Activated naive CD8-positive, alpha-beta T cell treated with anti-CD3 and anti-CD28 coated beads, Interleukin-2, amount 10 ng/mL, durations not matched to agents 7 days and 5 days (primary cell): ENCODE measurements around the gene NFE2L1. TPM values are rescaled to one million over a fixed set of nuclear protein-coding genes. Genes with fewer than 3 reads are reported as not detected.
A peak's percentile ranks its signal among the peaks of the same experiment; 100 is the strongest.
"Not testable (repeated sequence)": the region's sequence is repeated elsewhere in the genome, so short reads cannot be mapped to it uniquely, and the experiment has no call there.

ENCODE experiments used
- ATAC-seq: fragments of 150-1000 bp; cut with Tn5 transposase; one replicate; pipeline ENCODE4 v1.10.0; 2021; ENCODE audit warnings: low read depth, moderate library complexity
- POLR2A ChIA-PET: fragments of 350-600 bp; sonication (Branson Sonifier 250); formaldehyde crosslinking; loops from one replicate; lab custom pipeline; 2021; ENCODE audit warnings: antibody characterized with exemption; lab: Charles Lee
- DNase-seq: peaks from one replicate; pipeline ENCODE4 v3.0.0; 2021
- H3K27ac Mint-ChIP-seq: one replicate; pipeline ENCODE4 v1.8.0; 2022; ENCODE audit warnings: mild to moderate bottlenecking, mixed read lengths
- H3K27me3 Mint-ChIP-seq: one replicate; pipeline ENCODE4 v1.8.0; 2022; ENCODE audit warnings: mild to moderate bottlenecking, moderate library complexity, mixed read lengths
- H3K36me3 Mint-ChIP-seq: one replicate; pipeline ENCODE4 v1.8.0; 2021; ENCODE audit warnings: mild to moderate bottlenecking, mixed read lengths
- H3K4me1 Mint-ChIP-seq: one replicate; pipeline ENCODE4 v1.8.0; 2021; ENCODE audit warnings: mixed read lengths
- H3K4me3 Mint-ChIP-seq: one replicate; pipeline ENCODE4 v1.8.0; 2022; ENCODE audit warnings: mild to moderate bottlenecking, moderate library complexity, mixed read lengths
- H3K9me3 Mint-ChIP-seq: one replicate; pipeline ENCODE4 v1.8.0; 2021; ENCODE audit warnings: mixed read lengths
- total RNA-seq, 2 experiments: library from RNA; stranded (reverse); gene quantifications; one replicate each; pipeline ENCODE4 v1.2.3, GENCODE V29; 2021

Gene NFE2L1
- total RNA-seq, 2 experiments from 2014 or later, result 62.2 to 63.1 TPM

GRCh38 chr17:48070195-48070594 lies 22.0 kb downstream of the NFE2L1 start:
- ATAC-seq (no peak), DNase-seq (no peak)
- H3K27ac Mint-ChIP-seq, result no peak overlapping the region
- no peaks in the 10 kb centered on the region for H3K4me1 Mint-ChIP-seq
- POLR2A ChIA-PET, result no interaction called here
- H3K36me3 Mint-ChIP-seq, result peaks cover 3% of the 10 kb centered on the region
- no peaks in the 10 kb centered on the region for H3K27me3 Mint-ChIP-seq
- no peaks in the 10 kb centered on the region for H3K9me3 Mint-ChIP-seq
- no peak overlapping the region for H3K4me3 Mint-ChIP-seq

GRCh38 chr17:48071654-48072053 lies 23.5 kb downstream of the NFE2L1 start:
- H3K9me3 Mint-ChIP-seq, result no peaks in the 10 kb centered on the region
- POLR2A ChIA-PET, result interaction anchor here (0.7 kb wide), 1 partner anchor 60 kb away, joined by 5 read pairs; no protein-coding TSS in a partner anchor
- no peak overlapping the region for H3K27ac Mint-ChIP-seq
- peaks cover 2% of the 10 kb centered on the region for H3K36me3 Mint-ChIP-seq
- H3K4me1 Mint-ChIP-seq, result no peaks in the 10 kb centered on the region
- DNase-seq (no peak), ATAC-seq (no peak)
- no peak overlapping the region for H3K4me3 Mint-ChIP-seq
- H3K27me3 Mint-ChIP-seq, result no peaks in the 10 kb centered on the region

GRCh38 chr17:48072811-48073210 lies 24.7 kb downstream of the NFE2L1 start:
- H3K9me3 Mint-ChIP-seq, H3K4me1 Mint-ChIP-seq, H3K27ac Mint-ChIP-seq, DNase-seq, ATAC-seq, H3K27me3 Mint-ChIP-seq, H3K36me3 Mint-ChIP-seq, H3K4me3 Mint-ChIP-seq: not testable (repeated sequence)
- POLR2A ChIA-PET, result interaction anchor here (1.9 kb wide), 1 partner anchor 46 kb away, joined by 6 read pairs; no protein-coding TSS in a partner anchor

- not testable (repeated sequence) for DNase-seq, H3K27me3 Mint-ChIP-seq, ATAC-seq, H3K36me3 Mint-ChIP-seq, H3K4me3 Mint-ChIP-seq, H3K27ac Mint-ChIP-seq, H3K9me3 Mint-ChIP-seq, H3K4me1 Mint-ChIP-seq
- POLR2A ChIA-PET, result interaction anchor here (1.0 to 1.9 kb wide), 4 partner anchors 18 to 103 kb away, joined by 3 to 6 read pairs (median 4); partner anchors contain the start of gene CDK5RAP3
Observed at GRCh38 chr17:48073566-48074094, 25.5 kb downstream of the NFE2L1 start.

GRCh38 chr17:48074322-48075081 lies 26.3 kb downstream of the NFE2L1 start:
- POLR2A ChIA-PET, result interaction anchor here (1.2 to 1.9 kb wide), 3 partner anchors 47 to 104 kb away, joined by 3 to 6 read pairs (median 4); partner anchors contain the start of gene CDK5RAP3
- Mint-ChIP-seq H3K27ac (no peak overlapping the region), H3K4me3 (no peak overlapping the region), H3K9me3 (no peaks in the 10 kb centered on the region), H3K4me1 (no peaks in the 10 kb centered on the region), H3K27me3 (no peaks in the 10 kb centered on the region), H3K36me3 (peaks cover 4% of the 10 kb centered on the region)
- peak; percentile 65 for ATAC-seq
- DNase-seq, result peak; percentile 50

GRCh38 chr17:48077152-48077551 lies 29.0 kb downstream of the NFE2L1 start:
- not testable (repeated sequence) for H3K9me3 Mint-ChIP-seq, H3K27ac Mint-ChIP-seq, H3K4me3 Mint-ChIP-seq, H3K4me1 Mint-ChIP-seq, H3K36me3 Mint-ChIP-seq, DNase-seq, ATAC-seq, H3K27me3 Mint-ChIP-seq
- POLR2A ChIA-PET, result interaction anchor here (0.7 kb wide), 1 partner anchor 31 kb away, joined by 3 read pairs; no protein-coding TSS in a partner anchor

- H3K9me3 Mint-ChIP-seq, result no peaks in the 10 kb centered on the region
- POLR2A ChIA-PET, result interaction anchor here (0.6 to 1.7 kb wide), 5 partner anchors 8 to 628 kb away, joined by 3 to 5 read pairs (median 3); no protein-coding TSS in a partner anchor
- H3K4me3 Mint-ChIP-seq, result no peak overlapping the region
- H3K27me3 Mint-ChIP-seq, result no peaks in the 10 kb centered on the region
- H3K4me1 Mint-ChIP-seq, result peaks cover 6% of the 10 kb centered on the region
- no peak overlapping the region for H3K27ac Mint-ChIP-seq
- no peak for DNase-seq
- peaks cover under 1% of the 10 kb centered on the region for H3K36me3 Mint-ChIP-seq
- no peak for ATAC-seq
Observed at GRCh38 chr17:48081858-48082257, 33.7 kb downstream of the NFE2L1 start.

GRCh38 chr17:48084932-48085331 lies 36.8 kb downstream of the NFE2L1 start:
- DNase-seq, result no peak
- H3K4me3 Mint-ChIP-seq, result no peak overlapping the region
- H3K9me3 Mint-ChIP-seq, result no peaks in the 10 kb centered on the region
- no peaks in the 10 kb centered on the region for H3K27me3 Mint-ChIP-seq
- peaks cover 6% of the 10 kb centered on the region for H3K4me1 Mint-ChIP-seq
- no peak overlapping the region for H3K27ac Mint-ChIP-seq
- POLR2A ChIA-PET, result interaction anchor here (0.7 to 1.4 kb wide), 2 partner anchors 28 to 40 kb away, joined by 3 read pairs; no protein-coding TSS in a partner anchor
- no peaks in the 10 kb centered on the region for H3K36me3 Mint-ChIP-seq
- no peak for ATAC-seq

- no peaks in the 10 kb centered on the region for H3K9me3 Mint-ChIP-seq
- POLR2A ChIA-PET, result interaction anchor here (0.6 to 0.7 kb wide), 2 partner anchors 12 to 173 kb away, joined by 3 to 6 read pairs; no protein-coding TSS in a partner anchor
- H3K4me3 Mint-ChIP-seq, result no peak overlapping the region
- no peaks in the 10 kb centered on the region for H3K27me3 Mint-ChIP-seq
- H3K4me1 Mint-ChIP-seq, result peaks cover 9% of the 10 kb centered on the region
- ATAC-seq (no peak), DNase-seq (no peak)
- H3K36me3 Mint-ChIP-seq, result peaks cover 3% of the 10 kb centered on the region
- no peak overlapping the region for H3K27ac Mint-ChIP-seq
Observed at GRCh38 chr17:48093341-48094045, 45.3 kb downstream of the NFE2L1 start.

GRCh38 chr17:48095611-48096010 lies 47.5 kb downstream of the NFE2L1 start:
- Mint-ChIP-seq H3K36me3 (peaks cover 5% of the 10 kb centered on the region), H3K27ac (no peak overlapping the region), H3K27me3 (no peaks in the 10 kb centered on the region), H3K4me1 (peaks cover 16% of the 10 kb centered on the region), H3K9me3 (no peaks in the 10 kb centered on the region), H3K4me3 (no peak overlapping the region)
- DNase-seq (no peak), ATAC-seq (no peak)
- POLR2A ChIA-PET, result no interaction called here

GRCh38 chr17:48100160-48100559 lies 52.0 kb downstream of the NFE2L1 start:
- Mint-ChIP-seq H3K36me3 (peaks cover 13% of the 10 kb centered on the region), H3K4me3 (peak overlapping the region; percentile 97), H3K4me1 (peaks cover 43% of the 10 kb centered on the region), H3K27ac (no peak overlapping the region), H3K9me3 (no peaks in the 10 kb centered on the region), H3K27me3 (no peaks in the 10 kb centered on the region)
- DNase-seq (no peak), ATAC-seq (no peak)
- POLR2A ChIA-PET, result interaction anchor here (1.0 to 5.9 kb wide), 2 partner anchors 8 to 12 kb away, joined by 3 to 45 read pairs; no protein-coding TSS in a partner anchor

- no peaks in the 10 kb centered on the region for H3K9me3 Mint-ChIP-seq
- POLR2A ChIA-PET, result interaction anchor here (0.8 to 5.9 kb wide), 4 partner anchors 8 to 53 kb away, joined by 3 to 45 read pairs (median 3); partner anchors contain the start of gene NFE2L1
- no peaks in the 10 kb centered on the region for H3K27me3 Mint-ChIP-seq
- peaks cover 43% of the 10 kb centered on the region for H3K4me1 Mint-ChIP-seq
- peak overlapping the region; percentile 94 for H3K27ac Mint-ChIP-seq
- DNase-seq, result no peak
- no peak for ATAC-seq
- H3K4me3 Mint-ChIP-seq, result peak overlapping the region; percentile 97
- H3K36me3 Mint-ChIP-seq, result peaks cover 13% of the 10 kb centered on the region
Observed at GRCh38 chr17:48100591-48101011, 52.4 kb downstream of the NFE2L1 start.
